Measurements from ENCODE around the gene SIRPD. TPM values are rescaled to one million over a fixed set of nuclear protein-coding genes. Genes with fewer than 3 reads are reported as not detected.

The SIRPD gene
- total RNA-seq, 3 donors from 2014 or later: not detected

- Mint-ChIP-seq H3K27me3 (ENCODE audit: low read depth) (peaks cover 24% of the 10 kb centered on the region), H3K36me3 (ENCODE audit: insufficient read depth) (no peaks in the 10 kb centered on the region), H3K9me3 (peaks cover 7% of the 10 kb centered on the region), H3K4me3 (no peak overlapping the region), H3K4me1 (ENCODE audit: low read depth) (no peaks in the 10 kb centered on the region)
- DNase-seq (no peak), ATAC-seq (no peak)
Observed at GRCh38 chr20:1494436-1494835, 63.1 kb downstream of the SIRPD start.

DNA sequence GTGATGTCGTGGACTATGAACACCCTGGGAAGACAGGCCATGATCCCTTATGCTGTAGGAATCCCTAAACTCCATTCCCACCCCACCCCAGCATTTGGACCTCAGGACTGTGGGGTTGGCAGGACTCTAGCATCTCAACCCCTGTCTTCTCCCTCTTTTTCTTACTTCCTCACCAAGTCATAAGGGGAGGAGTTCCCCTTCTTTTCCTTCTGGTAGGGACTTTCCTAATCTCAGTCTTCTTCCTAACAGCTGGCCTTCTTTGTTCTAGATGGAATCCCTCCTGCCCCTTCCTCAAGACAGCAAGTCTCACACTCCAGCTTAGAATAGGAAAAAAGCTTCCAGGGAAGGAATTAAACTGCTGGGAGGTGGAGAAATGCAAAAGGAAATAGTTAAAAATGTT, 64.0 kb downstream of the SIRPD start:
- ATAC-seq (no peak), DNase-seq (no peak)
- peaks cover 7% of the 10 kb centered on the region for H3K9me3 Mint-ChIP-seq
- no peak overlapping the region for H3K4me3 Mint-ChIP-seq
- H3K4me1 Mint-ChIP-seq (ENCODE audit: low read depth): no peaks in the 10 kb centered on the region
- H3K27me3 Mint-ChIP-seq (ENCODE audit: low read depth): peaks cover 18% of the 10 kb centered on the region
- no peaks in the 10 kb centered on the region for H3K36me3 Mint-ChIP-seq (ENCODE audit: insufficient read depth)

- peaks cover 3% of the 10 kb centered on the region for H3K9me3 Mint-ChIP-seq
- peaks cover 14% of the 10 kb centered on the region for H3K27me3 Mint-ChIP-seq (ENCODE audit: low read depth)
- ATAC-seq (no peak), DNase-seq (no peak)
- H3K4me3 Mint-ChIP-seq: no peak overlapping the region
- no peaks in the 10 kb centered on the region for H3K4me1 Mint-ChIP-seq (ENCODE audit: low read depth)
- no peaks in the 10 kb centered on the region for H3K36me3 Mint-ChIP-seq (ENCODE audit: insufficient read depth)
Observed at GRCh38 chr20:1491860-1492642, 65.5 kb downstream of the SIRPD start.

GRCh38 chr20:1491281-1491840, 66.1 kb downstream of the SIRPD start, which contains the start of gene SIRPB2:
Gene SIRPB2, minus strand, starts transcription at chr20:1491420. Its CDS starts 61 bp downstream, at chr20:1491359.
- Mint-ChIP-seq H3K36me3 (ENCODE audit: insufficient read depth) (no peaks in the 10 kb centered on the region), H3K27me3 (ENCODE audit: low read depth) (peaks cover 11% of the 10 kb centered on the region), H3K9me3 (peaks cover 3% of the 10 kb centered on the region), H3K4me1 (ENCODE audit: low read depth) (no peaks in the 10 kb centered on the region), H3K4me3 (no peak within 1 kb of the TSS)
- DNase-seq (no peak), ATAC-seq (no peak)

DNA sequence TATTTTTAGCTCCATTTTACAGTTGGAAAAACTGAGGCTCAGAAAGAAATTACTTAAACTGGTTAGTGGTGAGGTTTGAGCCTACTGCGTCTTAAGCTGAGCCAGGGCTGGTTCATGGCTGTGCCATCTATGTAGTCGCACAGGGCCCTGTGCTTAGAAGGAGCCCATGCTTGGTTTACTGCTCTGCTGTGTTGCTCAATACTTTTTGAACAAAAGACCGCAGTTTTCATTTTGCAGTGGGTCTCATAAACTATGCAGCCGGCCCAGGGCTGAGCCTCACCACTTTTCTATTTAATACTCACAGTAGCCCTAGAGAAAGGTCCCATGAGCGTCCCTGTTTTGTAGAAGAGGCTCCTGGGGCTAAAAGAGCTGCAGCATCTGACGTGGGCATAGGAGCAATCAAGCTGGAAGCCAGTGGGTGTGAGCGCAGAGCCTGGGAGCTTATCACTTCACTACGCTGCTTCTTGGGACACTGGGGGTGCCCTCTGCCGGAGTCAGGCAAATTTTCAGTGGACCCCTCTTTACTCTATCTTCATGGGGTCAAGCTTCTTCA, 66.8 kb downstream of the SIRPD start:
- Mint-ChIP-seq H3K9me3 (peaks cover 3% of the 10 kb centered on the region), H3K36me3 (ENCODE audit: insufficient read depth) (no peaks in the 10 kb centered on the region), H3K4me1 (ENCODE audit: low read depth) (no peaks in the 10 kb centered on the region), H3K27me3 (ENCODE audit: low read depth) (peaks cover 11% of the 10 kb centered on the region), H3K4me3 (no peak overlapping the region)
- ATAC-seq (no peak), DNase-seq (no peak)

- Mint-ChIP-seq H3K4me1 (ENCODE audit: low read depth) (no peaks in the 10 kb centered on the region), H3K27me3 (ENCODE audit: low read depth) (peaks cover 16% of the 10 kb centered on the region), H3K9me3 (peaks cover 3% of the 10 kb centered on the region), H3K36me3 (ENCODE audit: insufficient read depth) (no peaks in the 10 kb centered on the region), H3K4me3 (no peak overlapping the region)
- no peak for ATAC-seq
- no peak for DNase-seq
Observed at GRCh38 chr20:1489764-1490436, 67.6 kb downstream of the SIRPD start.

GRCh38 chr20:1489325-1489724, 68.2 kb downstream of the SIRPD start:
- DNase-seq: no peak
- Mint-ChIP-seq H3K27me3 (ENCODE audit: low read depth) (peaks cover 19% of the 10 kb centered on the region), H3K9me3 (peaks cover 3% of the 10 kb centered on the region), H3K36me3 (ENCODE audit: insufficient read depth) (no peaks in the 10 kb centered on the region), H3K4me3 (no peak overlapping the region), H3K4me1 (ENCODE audit: low read depth) (no peaks in the 10 kb centered on the region)
- no peak for ATAC-seq

DNA sequence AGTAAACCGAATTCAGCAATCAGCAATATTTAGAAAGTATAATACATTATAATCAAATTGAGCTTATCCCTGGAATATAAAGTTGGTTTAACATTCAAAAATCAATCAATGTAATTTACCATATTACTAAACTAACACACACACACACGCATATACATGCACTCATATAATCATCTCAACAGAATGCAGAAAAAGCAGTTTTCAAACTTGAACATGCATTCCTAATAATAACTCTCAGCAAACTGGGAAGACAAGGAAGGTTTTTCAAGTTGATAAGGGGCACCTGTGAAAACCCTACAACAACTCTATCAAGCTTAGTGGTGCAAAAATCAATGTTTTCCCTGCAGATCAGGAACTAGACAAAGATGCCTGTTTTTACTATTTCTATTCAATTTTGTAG, 70.9 kb downstream of the SIRPD start:
- DNase-seq (no peak), ATAC-seq (no peak)
- no peaks in the 10 kb centered on the region for H3K36me3 Mint-ChIP-seq (ENCODE audit: insufficient read depth)
- H3K4me3 Mint-ChIP-seq: no peak overlapping the region
- H3K9me3 Mint-ChIP-seq: no peaks in the 10 kb centered on the region
- H3K4me1 Mint-ChIP-seq (ENCODE audit: low read depth): no peaks in the 10 kb centered on the region
- peaks cover 36% of the 10 kb centered on the region for H3K27me3 Mint-ChIP-seq (ENCODE audit: low read depth)

DNA sequence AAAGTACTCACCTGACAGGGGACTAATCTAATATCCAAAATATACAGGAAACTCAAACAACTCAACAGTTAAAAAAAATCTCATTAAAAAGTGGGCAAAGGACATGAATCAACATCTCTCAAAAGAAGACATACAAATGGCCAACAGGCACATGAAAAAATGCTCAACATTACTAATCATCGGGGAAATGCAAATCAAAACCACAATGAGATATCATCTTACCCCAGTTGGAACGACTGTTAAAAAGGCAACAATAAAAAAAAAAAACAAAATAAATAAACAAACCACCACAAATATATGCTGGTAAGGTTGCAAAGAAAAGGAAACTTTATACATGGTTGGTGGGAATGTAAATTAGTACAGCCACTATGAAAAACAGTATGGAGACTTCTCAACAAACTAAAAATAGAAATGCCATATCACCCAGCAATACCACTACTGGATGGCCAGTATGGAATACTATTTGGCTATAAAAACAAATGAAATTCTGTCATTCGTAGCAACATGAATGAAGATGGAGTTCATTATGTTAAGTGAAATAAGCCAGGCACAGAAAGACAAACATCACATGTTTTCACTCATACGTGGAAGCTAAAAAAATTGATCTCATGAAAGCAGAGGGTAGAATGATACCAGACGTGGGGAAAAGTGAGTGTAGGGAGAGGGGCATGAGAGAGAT, 72.9 kb downstream of the SIRPD start:
- H3K27me3 Mint-ChIP-seq (ENCODE audit: low read depth): peaks cover 40% of the 10 kb centered on the region
- H3K4me1 Mint-ChIP-seq (ENCODE audit: low read depth): no peaks in the 10 kb centered on the region
- H3K36me3 Mint-ChIP-seq (ENCODE audit: insufficient read depth): no peaks in the 10 kb centered on the region
- H3K9me3 Mint-ChIP-seq: no peaks in the 10 kb centered on the region
- H3K4me3 Mint-ChIP-seq: no peak overlapping the region
- no peak for DNase-seq
- ATAC-seq: no peak

Other genes starting within 250 kb of the SIRPD start
- gene SDCBP2, start 228.6 kb downstream of the SIRPD start, total RNA-seq: 1 to 10 TPM; 1.9 to 3.2 (median 2.2) TPM
- gene FKBP1A, start 164.7 kb downstream of the SIRPD start, total RNA-seq: 100 to 1,000 TPM; 253 to 300 (median 258) TPM
- gene NSFL1C, start 90.9 kb downstream of the SIRPD start, total RNA-seq: 100 to 1,000 TPM; 193 to 218 (median 208) TPM
- gene SIRPB2, start 66.3 kb downstream of the SIRPD start, total RNA-seq: not detected
- gene SIRPB1, start 62.3 kb upstream of the SIRPD start, total RNA-seq: under 1 TPM; 0.34 to 0.78 (median 0.73) TPM
- 10 to 100 TPM; 11.6 to 13.3 (median 12.0) TPM for gene SIRPG, start 100.1 kb upstream of the SIRPD start, total RNA-seq